ENCODE data around the gene TBCE.

GRCh38 chr1:235342471-235342870, 24.8 kb upstream of the TBCE start:
- TF ChIP-seq CTCF (IDR thresholded peaks at IDR 0.05) (no peak), POLR2AphosphoS5 (IDR thresholded peaks at IDR 0.05) (no peak), POLR2A (IDR thresholded peaks at IDR 0.05) (no peak), EP300 (IDR thresholded peaks at IDR 0.05; ENCODE audit: low read depth) (no peak)
